GM18499 (cell line): ENCODE results near the gene SELENOI.
"Not testable (repeated sequence)": the region's sequence is repeated elsewhere in the genome, so short reads cannot be mapped to it uniquely, and the experiment has no call there.

Experiments used
- ATAC-seq: cut with Tn5 transposase; IDR thresholded peaks from one replicate; pipeline ENCODE4 v1.9.1; 2021; ENCODE audit warnings: moderate number of reproducible peaks; ENCODE audit not compliant: insufficient read depth, unreplicated experiment

SELENOI gene

GRCh38 chr2:26345545-26346453, at the start of gene SELENOI:
Gene SELENOI (plus strand): TSS chr2:26346143. CDS start chr2:26346233, 90 bp downstream.
- peak; percentile 87 for ATAC-seq

GRCh38 chr2:26297061-26297460, 48.9 kb upstream of the SELENOI start:
- no peak for ATAC-seq

- ATAC-seq, result no peak
These were observed 47.7 kb upstream of the SELENOI start for GRCh38 chr2:26298286-26298637.

GRCh38 chr2:26298638-26299393, 47.1 kb upstream of the SELENOI start:
- ATAC-seq, result no peak

GRCh38 chr2:26299471-26300101, 46.4 kb upstream of the SELENOI start:
- ATAC-seq, result no peak

GRCh38 chr2:26300234-26300925, 45.6 kb upstream of the SELENOI start:
- ATAC-seq, result no peak

GRCh38 chr2:26302846-26303245, 43.1 kb upstream of the SELENOI start:
- no peak for ATAC-seq

- not testable (repeated sequence) for ATAC-seq
These were observed 40.8 kb upstream of the SELENOI start for GRCh38 chr2:26305094-26305493.

- ATAC-seq, result no peak
These were observed 40.4 kb upstream of the SELENOI start for GRCh38 chr2:26305540-26305939.

- ATAC-seq, result no peak
These were observed 36.0 kb upstream of the SELENOI start for GRCh38 chr2:26309921-26310320.

- ATAC-seq, result no peak
These were observed 33.5 kb upstream of the SELENOI start for GRCh38 chr2:26312471-26312870.

- ATAC-seq, result no peak
These were observed 32.5 kb upstream of the SELENOI start for GRCh38 chr2:26313446-26313845.

- no peak for ATAC-seq
These were observed 31.7 kb upstream of the SELENOI start for GRCh38 chr2:26314243-26314642.

- ATAC-seq, result no peak
These were observed 29.9 kb upstream of the SELENOI start for GRCh38 chr2:26316041-26316440.

- ATAC-seq, result no peak
These were observed 29.1 kb upstream of the SELENOI start for GRCh38 chr2:26316845-26317244.

GRCh38 chr2:26317377-26318105, 28.4 kb upstream of the SELENOI start:
- ATAC-seq, result no peak

- ATAC-seq, result no peak
These were observed 27.0 kb upstream of the SELENOI start for GRCh38 chr2:26318950-26319349.

GRCh38 chr2:26324479-26324878, 21.5 kb upstream of the SELENOI start:
- ATAC-seq, result not testable (repeated sequence)

GRCh38 chr2:26324903-26325302, 21.0 kb upstream of the SELENOI start:
- ATAC-seq, result no peak

GRCh38 chr2:26325851-26326250, 20.1 kb upstream of the SELENOI start:
- no peak for ATAC-seq
